HCT116 (cell line): Measurements from ENCODE around the gene TRIM41. TPM values are rescaled to one million over a fixed set of nuclear protein-coding genes. Genes with fewer than 3 reads are reported as not detected.

ENCODE experiments used
- ATAC-seq: fragments of 200-7000 bp; cut with Tn5 transposase; 2 replicates; pipeline ENCODE4 v1.9.1; 2020; ENCODE audit warnings: mild to moderate bottlenecking, moderate library complexity
- BruUV-seq: library from RNA; stranded (reverse); fragments of 400-500 nt; replicated peaks from 2 replicates; lab custom pipeline; 2021; lab: Mats Ljungman, UMichigan
- CTCF ChIA-PET: fragments of 300-600 bp; sonication (Branson Sonifier 250); formaldehyde crosslinking; loops from one replicate; lab custom pipeline; 2021; ENCODE audit warnings: antibody characterized with exemption; lab: Charles Lee
- POLR2A ChIA-PET: fragments of 300-600, 350-600 bp; sonication (Branson Sonifier 250); formaldehyde crosslinking; loops from one replicate; lab custom pipeline; 2021; ENCODE audit warnings: antibody characterized with exemption; lab: Charles Lee
- RAD21 ChIA-PET, 2 experiments: fragments of 300-600 bp; sonication (Branson Sonifier 250); formaldehyde crosslinking; loops; one replicate each; lab custom pipeline; 2023; ENCODE audit warnings: low total read pairs in 2 of 2; ENCODE audit not compliant: uncharacterized antibody in 2 of 2, unreplicated experiment in 2 of 2, low non-redundant PET in 1 of 2; lab: Charles Lee
- DNase-seq: peaks from one replicate; pipeline ENCODE4 v3.0.0-alpha.2; 2010; ENCODE audit warnings: low read depth, low spot score
- H2AFZ ChIP-seq: fragments of 200-600 bp; shearing (Covaris generic), sonication (generic); 2 replicates; pipeline ENCODE4 v1.6.1; 2017; ENCODE audit warnings: low read depth, mixed run types, mixed read lengths, antibody characterized with exemption, low read length; ENCODE audit not compliant: poor library complexity, severe bottlenecking
- H3K27ac ChIP-seq: 2 replicates; pipeline ENCODE4 v1.5.1; 2012; ENCODE audit warnings: low read depth, low read length
- H3K27me3 ChIP-seq: fragments of 200-600 bp; sonication (generic); 2 replicates; pipeline ENCODE4 v1.6.1; 2016; ENCODE audit warnings: mixed run types, low read length, mixed read lengths; ENCODE audit not compliant: insufficient read depth
- H3K36me3 ChIP-seq, 2 experiments: fragments of 200-500 bp in 1 of 2; fragments of 200-600 bp in 1 of 2; sonication (Bioruptor generic) in 1 of 2; sonication (generic) in 1 of 2; 2 replicates each; pipeline versions ENCODE4 v1.5.1 to v1.6.1; 2014 to 2016; ENCODE audit warnings: low read length in 2 of 2, inconsistent platforms in 1 of 2, mixed read lengths in 1 of 2, mixed run types in 1 of 2; ENCODE audit not compliant: insufficient read depth in 2 of 2, control insufficient read depth in 1 of 2
- H3K4me1 ChIP-seq, 2 experiments: fragments of 200-600 bp in 1 of 2; sonication (generic) in 1 of 2; 2 replicates each; pipeline versions ENCODE4 v1.5.1 to v1.6.1; 2012 to 2017; ENCODE audit warnings: low read length in 2 of 2, inconsistent platforms in 1 of 2, mild to moderate bottlenecking in 1 of 2, mixed read lengths in 1 of 2, mixed run types in 1 of 2, moderate library complexity in 1 of 2; ENCODE audit not compliant: insufficient read depth in 2 of 2, control insufficient read depth in 1 of 2
- H3K4me2 ChIP-seq: fragments of 200-600 bp; sonication (generic); 2 replicates; pipeline ENCODE4 v1.6.1; 2017; ENCODE audit warnings: mixed run types, low read length, mixed read lengths
- H3K4me3 ChIP-seq, 2 experiments: fragments of 200-600 bp in 1 of 2; sonication (generic) in 1 of 2; replicated peaks in 1 of 2; 2 replicates each; pipeline ENCODE4 v1.5.1; 2011 to 2016; ENCODE audit warnings: low read length in 2 of 2, control low read depth in 1 of 2, low read depth in 1 of 2, mild to moderate bottlenecking in 1 of 2, mixed read lengths in 1 of 2, mixed run types in 1 of 2
- H3K79me2 ChIP-seq: fragments of 200-600 bp; sonication (generic); 2 replicates; pipeline ENCODE4 v1.6.1; 2017; ENCODE audit warnings: mild to moderate bottlenecking, mixed run types, low read length, moderate library complexity, mixed read lengths; ENCODE audit not compliant: insufficient read depth
- H3K9ac ChIP-seq: fragments of 200-600 bp; sonication (generic); 2 replicates; pipeline ENCODE4 v1.6.1; 2016; ENCODE audit warnings: low read length, mixed read lengths
- H3K9me2 ChIP-seq: fragments of 200-600 bp; sonication (generic), shearing (Covaris generic); 2 replicates; pipeline ENCODE4 v1.6.1; 2017; ENCODE audit warnings: mixed run types, mild to moderate bottlenecking, moderate library complexity; ENCODE audit not compliant: insufficient read depth
- H3K9me3 ChIP-seq, 2 experiments: fragments of 200-500 bp in 1 of 2; fragments of 200-600 bp in 1 of 2; sonication (Bioruptor generic) in 1 of 2; sonication (generic) in 1 of 2; 2 replicates each; pipeline ENCODE4 v1.6.1; 2014 to 2017; ENCODE audit warnings: low read length in 2 of 2, mixed read lengths in 2 of 2, inconsistent platforms in 1 of 2, low read depth in 1 of 2, mild to moderate bottlenecking in 1 of 2, mixed run types in 1 of 2, moderate library complexity in 1 of 2; ENCODE audit not compliant: control insufficient read depth in 1 of 2, insufficient read depth in 1 of 2
- H4K20me1 ChIP-seq: fragments of 200-600 bp; sonication (generic), shearing (Covaris generic); 2 replicates; pipeline ENCODE4 v1.6.1; 2017; ENCODE audit warnings: mixed run types, mild to moderate bottlenecking, moderate library complexity; ENCODE audit not compliant: insufficient read depth
- CEBPB ChIP-seq: IDR thresholded peaks from 2 replicates; pipeline ENCODE4 v1.6.1; 2012; ENCODE audit warnings: low read depth
- EGR1 ChIP-seq: IDR thresholded peaks from 2 replicates; pipeline ENCODE4 v1.6.1; 2012; ENCODE audit warnings: low read depth
- FOSL1 ChIP-seq: IDR thresholded peaks from 2 replicates; pipeline ENCODE4 v1.6.1; 2012; ENCODE audit warnings: low read depth
- JUND ChIP-seq: IDR thresholded peaks from 2 replicates; pipeline ENCODE4 v1.6.1; 2012
- POLR2A ChIP-seq: IDR thresholded peaks from 2 replicates; pipeline ENCODE4 v1.7.0; 2011; ENCODE audit warnings: borderline replicate concordance; ENCODE audit not compliant: insufficient read depth, insufficient read length; ENCODE audit errors: extremely low read depth
- POLR2AphosphoS5 ChIP-seq: IDR thresholded peaks from 2 replicates; pipeline ENCODE4 v1.6.1; 2011; ENCODE audit warnings: mild to moderate bottlenecking, low read depth, low read length, moderate library complexity
- SIN3A ChIP-seq: IDR thresholded peaks from 2 replicates; pipeline ENCODE4 v1.6.1; 2012; ENCODE audit warnings: low read depth
- SP1 ChIP-seq: IDR thresholded peaks from 2 replicates; pipeline ENCODE4 v1.6.1; 2012; ENCODE audit warnings: low read depth
- SRF ChIP-seq: IDR thresholded peaks from 2 replicates; pipeline ENCODE4 v1.6.1; 2012; ENCODE audit warnings: low read depth
- intact Hi-C: fragments of 100-400 bp; cut with micrococcal nuclease; formaldehyde crosslinking; loops from 2 replicates; pipeline ENCODE4 v1.10.0; 2022
- total RNA-seq: library from RNA; stranded (reverse); gene quantifications from one replicate; pipeline ENCODE4 v1.2.1, GENCODE V29; 2021; ENCODE audit not compliant: unreplicated experiment
- TF ChIP-seq, protein P1 (sequence below), 3 experiments: fragments of 200-600 bp in 1 of 3; sonication (generic) in 1 of 3; IDR thresholded peaks in 2 of 3; conservative IDR thresholded peaks in 1 of 3; 2 replicates each; pipeline ENCODE4 v1.5.1; 2012 to 2017; ENCODE audit warnings: low read depth in 2 of 3, low read length in 2 of 3, antibody characterized with exemption in 1 of 3, borderline replicate concordance in 1 of 3, control low read depth in 1 of 3, mild to moderate bottlenecking in 1 of 3, mixed read lengths in 1 of 3, mixed run types in 1 of 3, moderate library complexity in 1 of 3; ENCODE audit not compliant: insufficient read depth in 1 of 3

The TRIM41 gene
- total RNA-seq, 1 experiment from 2014 or later: 51.8 TPM

DNA sequence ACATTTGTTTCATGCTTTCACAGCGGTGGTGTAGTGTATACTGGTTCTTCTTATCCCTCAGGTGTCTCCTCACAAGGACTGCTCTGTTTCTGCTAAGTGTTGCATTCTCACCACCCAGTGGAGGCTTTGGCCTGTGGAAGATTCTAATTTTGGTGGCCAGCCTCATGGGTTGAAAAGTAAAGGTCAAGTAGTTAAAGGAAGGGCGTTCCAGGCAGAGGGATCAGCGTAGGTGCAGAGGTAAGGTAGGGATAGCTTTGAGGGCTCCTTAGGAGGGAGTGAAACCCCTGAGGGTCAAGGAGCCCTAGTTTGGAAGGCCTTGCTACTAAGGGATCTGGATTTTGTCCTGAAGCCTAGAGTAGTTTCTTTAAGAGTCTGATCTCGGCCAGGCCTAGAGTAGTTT is 25.2 kb downstream of the TRIM41 start:
- Histone ChIP-seq H3K9me2 (no peaks in the 10 kb centered on the region), H3K79me2 (peaks cover 90% of the 10 kb centered on the region), H3K36me3 (peaks cover 13 to 29% of the 10 kb centered on the region in 2 experiments), H3K27me3 (no peaks in the 10 kb centered on the region), H3K27ac (peak overlapping the region; percentile 96), H2AFZ (no peak overlapping the region), H3K4me3 (peak overlapping the region; percentile 88 to 92), H3K4me2 (peak overlapping the region; percentile 98), H3K9me3 (no peaks in the 10 kb centered on the region), H3K9ac (peak overlapping the region; percentile 93), H4K20me1 (peaks cover 5% of the 10 kb centered on the region; the same call in 1 of the 2 replicates), H3K4me1 (peaks cover 17 to 38% of the 10 kb centered on the region in 2 experiments)
- BruUV-seq: no TSS peak
- ATAC-seq (no peak), DNase-seq (no peak)
- TF ChIP-seq SRF: no peak
- TF ChIP-seq FOSL1: no peak
- no peak for TF ChIP-seq CEBPB
- TF ChIP-seq POLR2AphosphoS5: no peak
- TF ChIP-seq, protein P1, sequence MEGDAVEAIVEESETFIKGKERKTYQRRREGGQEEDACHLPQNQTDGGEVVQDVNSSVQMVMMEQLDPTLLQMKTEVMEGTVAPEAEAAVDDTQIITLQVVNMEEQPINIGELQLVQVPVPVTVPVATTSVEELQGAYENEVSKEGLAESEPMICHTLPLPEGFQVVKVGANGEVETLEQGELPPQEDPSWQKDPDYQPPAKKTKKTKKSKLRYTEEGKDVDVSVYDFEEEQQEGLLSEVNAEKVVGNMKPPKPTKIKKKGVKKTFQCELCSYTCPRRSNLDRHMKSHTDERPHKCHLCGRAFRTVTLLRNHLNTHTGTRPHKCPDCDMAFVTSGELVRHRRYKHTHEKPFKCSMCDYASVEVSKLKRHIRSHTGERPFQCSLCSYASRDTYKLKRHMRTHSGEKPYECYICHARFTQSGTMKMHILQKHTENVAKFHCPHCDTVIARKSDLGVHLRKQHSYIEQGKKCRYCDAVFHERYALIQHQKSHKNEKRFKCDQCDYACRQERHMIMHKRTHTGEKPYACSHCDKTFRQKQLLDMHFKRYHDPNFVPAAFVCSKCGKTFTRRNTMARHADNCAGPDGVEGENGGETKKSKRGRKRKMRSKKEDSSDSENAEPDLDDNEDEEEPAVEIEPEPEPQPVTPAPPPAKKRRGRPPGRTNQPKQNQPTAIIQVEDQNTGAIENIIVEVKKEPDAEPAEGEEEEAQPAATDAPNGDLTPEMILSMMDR (IDR thresholded peaks at IDR 0.05 in 2 of 3, conservative IDR thresholded peaks at IDR 0.05 in 1 of 3; ENCODE audit: borderline replicate concordance in 1 of 3, insufficient read depth in 1 of 3, low read depth in 2 of 3, low read length in 2 of 3): no peak
- RAD21 ChIA-PET: no interaction called here
- intact Hi-C loops: no loop called here
- CTCF ChIA-PET: no interaction called here
- POLR2A ChIA-PET: no interaction called here

DNA sequence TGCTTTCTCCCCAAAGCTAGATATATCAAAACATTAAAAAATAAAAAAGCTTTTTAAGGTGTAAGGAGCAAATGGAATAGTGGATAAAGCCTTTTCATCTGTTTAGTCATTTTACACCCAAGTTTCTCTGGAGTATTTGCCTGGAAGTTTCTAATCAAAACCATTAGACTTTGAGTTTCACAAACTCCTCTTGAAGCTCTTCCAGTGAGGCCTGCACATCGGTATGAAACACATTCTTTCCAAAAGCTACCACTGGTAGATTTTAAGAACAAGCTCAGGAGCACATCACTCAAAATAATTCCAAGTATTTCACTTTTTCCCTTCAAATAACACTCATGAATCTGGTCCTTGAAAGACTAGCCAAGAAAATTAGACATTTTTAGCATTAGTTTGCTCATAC is 32.2 kb downstream of the TRIM41 start:
- POLR2A ChIA-PET: interaction anchor here (1.1 to 1.3 kb wide), 2 partner anchors 9 to 11 kb away, joined by 3 to 5 read pairs; partner anchors contain the start of gene RACK1
- RAD21 ChIA-PET: no interaction called here
- Histone ChIP-seq H3K27me3 (no peaks in the 10 kb centered on the region), H4K20me1 (peaks cover 18% of the 10 kb centered on the region; the same call in 1 of the 2 replicates), H3K4me1 (peaks cover 10 to 12% of the 10 kb centered on the region in 2 experiments; a peak in 3 of 4 replicates), H3K27ac (no peak overlapping the region), H3K36me3 (peaks cover 23 to 37% of the 10 kb centered on the region in 2 experiments), H3K79me2 (peaks cover 98% of the 10 kb centered on the region), H3K4me2 (no peak overlapping the region), H2AFZ (no peak overlapping the region), H3K9ac (no peak overlapping the region), H3K4me3 (no peak overlapping the region), H3K9me2 (no peaks in the 10 kb centered on the region), H3K9me3 (no peaks in the 10 kb centered on the region)
- TF ChIP-seq SP1 (no peak), JUND (no peak), FOSL1 (no peak), POLR2A (no peak), SIN3A (no peak), EGR1 (no peak)
- intact Hi-C loops: loop anchor here (5.0 kb wide), 1 partner anchor 73 kb away; no protein-coding TSS in a partner anchor
- BruUV-seq: no TSS peak
- CTCF ChIA-PET: no interaction called here
- DNase-seq (no peak), ATAC-seq (no peak)
